Uterus (tissue), 2 donors: ENCODE data around the gene RCBTB1.

Source experiments
- POLR2A ChIP-seq, 2 donors: fragments of 450-650 bp; IDR thresholded peaks; one replicate each; pipeline ENCODE4 v1.6.1; 2016; ENCODE audit warnings: antibody characterized with exemption in 2 of 2, mild to moderate bottlenecking in 1 of 2, moderate library complexity in 1 of 2
- TF ChIP-seq, protein P1 (sequence below), 4 experiments: fragments of 200-600 bp in 2 of 4; fragments of 450-650 bp in 2 of 4; sonication (generic) in 2 of 4; IDR thresholded peaks; one replicate each; pipeline ENCODE4 v1.5.1; 2016 to 2019; ENCODE audit warnings: antibody characterized with exemption in 4 of 4, mild to moderate bottlenecking in 2 of 4, moderate library complexity in 1 of 4

- TF ChIP-seq, protein P1, sequence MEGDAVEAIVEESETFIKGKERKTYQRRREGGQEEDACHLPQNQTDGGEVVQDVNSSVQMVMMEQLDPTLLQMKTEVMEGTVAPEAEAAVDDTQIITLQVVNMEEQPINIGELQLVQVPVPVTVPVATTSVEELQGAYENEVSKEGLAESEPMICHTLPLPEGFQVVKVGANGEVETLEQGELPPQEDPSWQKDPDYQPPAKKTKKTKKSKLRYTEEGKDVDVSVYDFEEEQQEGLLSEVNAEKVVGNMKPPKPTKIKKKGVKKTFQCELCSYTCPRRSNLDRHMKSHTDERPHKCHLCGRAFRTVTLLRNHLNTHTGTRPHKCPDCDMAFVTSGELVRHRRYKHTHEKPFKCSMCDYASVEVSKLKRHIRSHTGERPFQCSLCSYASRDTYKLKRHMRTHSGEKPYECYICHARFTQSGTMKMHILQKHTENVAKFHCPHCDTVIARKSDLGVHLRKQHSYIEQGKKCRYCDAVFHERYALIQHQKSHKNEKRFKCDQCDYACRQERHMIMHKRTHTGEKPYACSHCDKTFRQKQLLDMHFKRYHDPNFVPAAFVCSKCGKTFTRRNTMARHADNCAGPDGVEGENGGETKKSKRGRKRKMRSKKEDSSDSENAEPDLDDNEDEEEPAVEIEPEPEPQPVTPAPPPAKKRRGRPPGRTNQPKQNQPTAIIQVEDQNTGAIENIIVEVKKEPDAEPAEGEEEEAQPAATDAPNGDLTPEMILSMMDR (IDR thresholded peaks at IDR 0.05), result no peak
- no peak for TF ChIP-seq POLR2A (IDR thresholded peaks at IDR 0.05)
These were observed 40.2 kb upstream of the RCBTB1 start for GRCh38 chr13:49625392-49626079.
